ENCODE measurements around the gene TES. TPM values are rescaled to one million over a fixed set of nuclear protein-coding genes. Genes with fewer than 3 reads are reported as not detected.

TES gene
- total and polyA plus RNA-seq, 2 of the 8 experiments (the other 6 are each of a cell fraction or from before 2014, with no cell fraction given), result 18.2 to 36.3 TPM

DNA sequence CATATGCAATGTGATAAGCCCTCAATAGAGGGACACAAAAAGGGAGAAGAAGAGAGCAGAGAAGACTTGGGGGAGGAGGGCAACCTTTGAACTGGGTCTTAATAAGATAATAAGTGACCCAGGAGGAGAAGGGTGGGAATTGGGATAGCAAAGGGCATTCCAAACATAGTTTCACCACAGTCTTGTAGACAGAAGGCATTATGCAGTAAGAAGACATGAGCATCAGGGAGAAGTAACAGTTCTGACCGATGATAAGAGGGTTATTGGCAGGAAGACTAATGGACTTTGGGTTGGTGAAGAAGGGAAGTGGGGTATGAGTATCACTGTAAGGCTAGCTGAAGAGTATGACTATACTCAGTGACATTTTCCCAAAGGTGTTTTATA lies 63.6 kb downstream of the TES start:
- DNase-seq (ENCODE audit: low read depth in 1 of 2, low spot score in 2 of 2) (no peak), FAIRE-seq (no peak)
- Histone ChIP-seq H2BK20ac (ENCODE audit: low read length) (no peak overlapping the region), H3K79me1 (ENCODE audit: low read depth, low read length) (no peaks in the 10 kb centered on the region), H3K27me3 (replicated peaks in 1 of 4; ENCODE audit: control insufficient read depth in 3 of 4, extremely low read depth in 1 of 4, insufficient read depth in 3 of 4, low read length in 3 of 4) (no peaks in the 10 kb centered on the region), H3K14ac (ENCODE audit: insufficient read length) (no peak overlapping the region), H3K79me2 (ENCODE audit: control insufficient read depth in 1 of 2, insufficient read depth in 2 of 2, low read length in 2 of 2) (no peaks in the 10 kb centered on the region), H3K27ac (ENCODE audit: low read depth, low read length) (no peak overlapping the region), H3K56ac (replicated peaks; ENCODE audit: insufficient read length, low read depth, low read length) (no peak overlapping the region), H4K91ac (replicated peaks; ENCODE audit: insufficient read length, low read length) (no peak overlapping the region), H4K5ac (ENCODE audit: insufficient read length, low read depth, low read length) (no peak overlapping the region), H3K18ac (ENCODE audit: extremely low read depth, low read length) (no peak overlapping the region), H3K23me2 (ENCODE audit: low read depth, low read length) (no peaks in the 10 kb centered on the region; the same call in 1 of the 2 replicates), H3K4me3 (ENCODE audit: extremely low read depth in 1 of 4, insufficient read depth in 2 of 4, low read depth in 3 of 4, low read length in 4 of 4) (no peak overlapping the region), H3K23ac (ENCODE audit: insufficient read length) (no peak overlapping the region), H2BK15ac (ENCODE audit: low read length) (no peak overlapping the region), H3K36me3 (ENCODE audit: control insufficient read depth in 2 of 4, insufficient read depth in 4 of 4, low read length in 3 of 4) (no peaks in the 10 kb centered on the region), H2BK12ac (ENCODE audit: low read depth, low read length) (no peak overlapping the region), H3K4ac (replicated peaks; ENCODE audit: insufficient read length, low read depth, low read length) (no peak overlapping the region), H4K8ac (ENCODE audit: extremely low read depth, insufficient read depth, low read length) (no peak overlapping the region), H2BK120ac (replicated peaks; ENCODE audit: low read depth, low read length) (no peak overlapping the region), H3K4me1 (replicated peaks in 1 of 4; ENCODE audit: control insufficient read depth in 3 of 4, insufficient read depth in 4 of 4, low read length in 3 of 4) (peaks cover 0 to 9% (median 3%) of the 10 kb centered on the region in 4 experiments; a peak in 2 of 7 replicates), H2BK5ac (ENCODE audit: low read depth, low read length) (no peak overlapping the region), H3K9me3 (ENCODE audit: insufficient read depth in 2 of 2, low read depth in 1 of 2, low read length in 1 of 2) (no peaks in the 10 kb centered on the region), H2AFZ (ENCODE audit: low read length) (no peak overlapping the region), H3K9ac (replicated peaks in 1 of 4; ENCODE audit: extremely low read depth in 1 of 4, low read depth in 3 of 4, low read length in 3 of 4) (no peak overlapping the region), H4K20me1 (replicated peaks in 1 of 2; ENCODE audit: control insufficient read depth in 1 of 2, insufficient read depth in 2 of 2, low read length in 2 of 2) (no peaks in the 10 kb centered on the region), H2AK5ac (ENCODE audit: low read depth, low read length) (no peak overlapping the region), H3K4me2 (ENCODE audit: insufficient read depth in 1 of 2, low read depth in 2 of 2, low read length in 2 of 2) (no peak overlapping the region)
- TF ChIP-seq JUN (IDR thresholded peaks at IDR 0.05; ENCODE audit: low read depth, low read length), result no peak
- no peak for TF ChIP-seq NANOG (IDR thresholded peaks at IDR 0.05; ENCODE audit: insufficient read depth, low read depth, low read length, poor library complexity, severe bottlenecking)
- no peak for TF ChIP-seq SUZ12 (IDR thresholded peaks at IDR 0.05; ENCODE audit: low read length)
- no peak for TF ChIP-seq RNF2 (IDR thresholded peaks at IDR 0.05; ENCODE audit: borderline replicate concordance, low read depth, low read length, missing control alignments, poor library complexity, severe bottlenecking)
- POLR2A ChIA-PET (ENCODE audit: partially characterized antibody), result no interaction called here
- CTCF ChIA-PET (ENCODE audit: partially characterized antibody), result interaction anchor here (1.4 to 3.5 kb wide), 2 partner anchors 15 to 252 kb away, joined by 3 to 22 read pairs; no protein-coding TSS in a partner anchor
- 100% methylated on average over 1 of the region's 1 CpG; no CpG with 5 or more reads in 1 of the 2 experiments for WGBS, 2 experiments (ENCODE audit: extremely low coverage in 1 of 2, insufficient coverage in 1 of 2, insufficient read length in 1 of 2, insufficient replicate concordance in 2 of 2, low coverage in 1 of 2, low lambda C conversion rate in 2 of 2, missing lambda C conversion rate in 1 of 2)
